ENCODE measurements around the gene KIAA1217.

KIAA1217 gene

GRCh38 chr10:24344279-24344678 is 135.3 kb downstream of the KIAA1217 start:
- TF ChIP-seq FOXP2 (optimal IDR thresholded peaks at IDR 0.05; ENCODE audit: borderline replicate concordance, extremely low read depth, extremely low read length, insufficient read depth) = no peak
- no peak for TF ChIP-seq TAF1 (IDR thresholded peaks at IDR 0.05; ENCODE audit: borderline replicate concordance, insufficient read depth, low read length)
- TF ChIP-seq REST (IDR thresholded peaks at IDR 0.05; ENCODE audit: insufficient read depth in 1 of 2, low read depth in 2 of 2, low read length in 2 of 2) = no peak
- TF ChIP-seq SIN3A (IDR thresholded peaks at IDR 0.05; ENCODE audit: borderline replicate concordance, insufficient read depth, low read length) = no peak
- TF ChIP-seq POLR2AphosphoS5 (IDR thresholded peaks at IDR 0.05; ENCODE audit: low read depth, low read length) = no peak

DNA sequence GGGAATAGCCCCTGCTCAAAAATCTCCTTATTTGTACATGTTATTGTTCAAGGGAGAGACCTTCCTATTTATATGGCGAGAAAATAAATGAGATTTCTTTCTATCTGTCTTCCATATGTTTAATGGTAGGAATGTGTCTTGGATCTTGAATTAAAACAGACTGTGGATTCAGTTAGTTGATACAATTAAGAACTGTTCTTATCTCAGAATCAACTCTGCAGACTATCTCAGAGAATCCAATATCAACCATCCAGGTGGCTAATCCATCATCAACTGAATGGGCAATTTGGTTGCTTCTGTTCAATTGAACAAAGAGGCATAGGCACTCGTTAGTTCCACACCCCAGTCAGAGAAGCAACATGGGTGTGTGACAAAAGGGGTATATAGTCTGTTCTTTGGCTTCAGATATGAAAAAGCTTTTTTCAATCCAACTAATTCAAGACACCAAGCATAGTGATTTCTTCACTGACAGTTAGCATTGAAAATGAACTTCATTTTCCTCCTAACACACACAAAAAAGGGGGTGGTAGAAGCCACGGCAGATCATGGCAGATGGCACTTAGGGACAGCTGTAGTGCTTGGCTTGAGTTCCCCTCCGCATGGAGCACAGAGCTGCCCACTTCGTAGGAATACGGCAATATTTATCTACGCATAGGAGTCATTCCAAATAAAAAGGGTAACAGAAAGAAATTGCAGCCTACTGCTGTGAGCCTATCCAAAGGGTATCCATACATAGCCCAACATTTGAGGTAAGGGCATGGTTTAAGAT is 135.9 kb downstream of the KIAA1217 start:
- TF ChIP-seq FOXP2 (optimal IDR thresholded peaks at IDR 0.05; ENCODE audit: borderline replicate concordance, extremely low read depth, extremely low read length, insufficient read depth) = no peak
- no peak for TF ChIP-seq POLR2AphosphoS5 (IDR thresholded peaks at IDR 0.05; ENCODE audit: low read depth, low read length)
- no peak for TF ChIP-seq REST (IDR thresholded peaks at IDR 0.05; ENCODE audit: insufficient read depth in 1 of 2, low read depth in 2 of 2, low read length in 2 of 2)
- TF ChIP-seq TAF1 (IDR thresholded peaks at IDR 0.05; ENCODE audit: borderline replicate concordance, insufficient read depth, low read length) = no peak
- TF ChIP-seq SIN3A (IDR thresholded peaks at IDR 0.05; ENCODE audit: borderline replicate concordance, insufficient read depth, low read length) = no peak

DNA sequence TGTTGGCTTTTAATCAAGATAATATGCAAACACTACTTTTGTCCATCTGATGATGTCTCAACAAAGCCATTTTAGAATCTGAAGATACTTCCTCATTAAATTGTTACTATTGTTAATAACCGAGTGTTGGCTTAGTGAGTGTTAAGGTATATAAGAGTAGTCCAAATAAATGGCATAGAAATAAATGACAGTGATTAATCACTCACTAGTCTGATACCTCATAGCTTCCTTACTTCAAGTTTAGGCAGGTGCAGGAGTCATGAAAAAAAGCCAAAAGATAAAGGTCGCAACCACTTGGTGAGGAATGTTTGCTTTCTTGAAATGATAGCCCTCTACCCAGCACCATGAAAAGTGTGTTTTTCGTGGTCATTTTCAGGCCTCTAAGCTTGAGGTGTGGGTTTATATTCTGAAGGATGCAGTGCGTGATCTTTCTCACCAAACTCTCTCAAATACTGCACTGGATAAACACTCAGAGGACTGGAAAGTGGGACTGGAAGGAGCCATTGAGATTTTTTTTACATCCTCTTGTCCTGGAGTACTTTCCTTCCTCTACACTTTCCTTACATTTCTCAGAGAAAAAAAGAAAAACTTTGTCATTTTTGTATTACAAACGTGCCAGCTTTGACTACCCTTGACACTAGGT is 138.1 kb downstream of the KIAA1217 start:
- no peak for TF ChIP-seq TAF1 (IDR thresholded peaks at IDR 0.05; ENCODE audit: borderline replicate concordance, insufficient read depth, low read length)
- TF ChIP-seq FOXP2 (optimal IDR thresholded peaks at IDR 0.05; ENCODE audit: borderline replicate concordance, extremely low read depth, extremely low read length, insufficient read depth) = no peak
- no peak for TF ChIP-seq POLR2AphosphoS5 (IDR thresholded peaks at IDR 0.05; ENCODE audit: low read depth, low read length)
- TF ChIP-seq REST (IDR thresholded peaks at IDR 0.05; ENCODE audit: insufficient read depth in 1 of 2, low read depth in 2 of 2, low read length in 2 of 2) = no peak
- no peak for TF ChIP-seq SIN3A (IDR thresholded peaks at IDR 0.05; ENCODE audit: borderline replicate concordance, insufficient read depth, low read length)

DNA sequence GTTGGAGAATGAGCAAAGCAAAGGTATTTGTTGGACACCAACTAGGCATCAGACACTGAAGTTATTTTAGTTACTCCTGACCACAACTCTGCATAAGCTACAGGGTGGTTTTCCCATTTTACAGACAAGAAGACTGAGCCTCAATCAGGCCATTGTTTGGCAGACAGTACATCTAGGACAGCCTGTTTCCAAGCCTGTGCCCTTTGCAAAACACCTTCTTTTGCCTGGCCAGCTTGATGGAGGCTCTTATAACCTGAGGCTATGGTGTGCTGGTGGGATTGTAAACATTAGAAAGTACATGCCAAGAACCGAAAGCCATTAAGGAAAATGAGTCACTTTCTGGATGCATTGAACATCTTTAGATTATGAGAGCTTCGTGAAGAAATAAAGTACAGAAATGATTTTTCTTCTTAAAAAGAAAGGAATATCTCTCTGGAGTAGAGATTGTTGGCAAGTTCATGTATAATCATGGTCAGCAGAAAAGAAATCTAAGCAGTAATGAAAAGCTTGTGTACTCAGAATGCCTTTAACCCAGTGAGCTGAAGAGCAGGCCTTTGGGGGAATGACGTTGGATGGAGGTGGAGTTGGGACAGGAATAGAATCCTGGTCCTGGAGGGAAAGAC is 140.6 kb downstream of the KIAA1217 start:
- no peak for TF ChIP-seq TAF1 (IDR thresholded peaks at IDR 0.05; ENCODE audit: borderline replicate concordance, insufficient read depth, low read length)
- no peak for TF ChIP-seq SIN3A (IDR thresholded peaks at IDR 0.05; ENCODE audit: borderline replicate concordance, insufficient read depth, low read length)
- no peak for TF ChIP-seq POLR2AphosphoS5 (IDR thresholded peaks at IDR 0.05; ENCODE audit: low read depth, low read length)
- no peak for TF ChIP-seq FOXP2 (optimal IDR thresholded peaks at IDR 0.05; ENCODE audit: borderline replicate concordance, extremely low read depth, extremely low read length, insufficient read depth)
- no peak for TF ChIP-seq REST (IDR thresholded peaks at IDR 0.05; ENCODE audit: insufficient read depth in 1 of 2, low read depth in 2 of 2, low read length in 2 of 2)

All from PFSK-1 (cell line).